HepG2 (cell line): ENCODE data around the gene ARL14EP. TPM values are rescaled to one million over a fixed set of nuclear protein-coding genes. Genes with fewer than 3 reads are reported as not detected.

Source experiments
- CCAR2 ChIP-seq: fragments of 200-400 bp; formaldehyde crosslinking; optimal IDR thresholded peaks from 2 replicates; pipeline ENCODE3; 2018; ENCODE audit warnings: low read depth, mild to moderate bottlenecking, low read length, moderate library complexity
- CREM ChIP-seq, 2 experiments: sonication (generic) in 1 of 2; formaldehyde crosslinking in 1 of 2; IDR thresholded peaks; 2 replicates each; pipeline versions ENCODE4 v1.4.0 to v1.6.1; 2016 to 2020; ENCODE audit warnings: antibody characterized with exemption in 1 of 2, mild to moderate bottlenecking in 1 of 2, missing genetic modification reagents in 1 of 2
- CTCF ChIP-seq: sonication (generic); formaldehyde crosslinking; IDR thresholded peaks from 2 replicates; pipeline ENCODE4 v1.5.0; 2020; ENCODE audit warnings: mild to moderate bottlenecking, missing genetic modification reagents, moderate library complexity
- HHEX ChIP-seq: IDR thresholded peaks from 2 replicates; pipeline ENCODE4 v1.6.1; 2016; ENCODE audit warnings: control low read depth
- LRRFIP1 ChIP-seq: sonication (generic); formaldehyde crosslinking; conservative IDR thresholded peaks from 2 replicates; pipeline ENCODE4 v1.4.0; 2020; ENCODE audit warnings: missing genetic modification reagents
- NR0B2 ChIP-seq: sonication (generic); formaldehyde crosslinking; IDR thresholded peaks from 2 replicates; pipeline ENCODE4 v1.4.0; 2020; ENCODE audit warnings: mild to moderate bottlenecking, missing genetic modification reagents
- STAT5B ChIP-seq: sonication (generic); formaldehyde crosslinking; IDR thresholded peaks from 2 replicates; pipeline ENCODE4 v1.4.0; 2020; ENCODE audit warnings: missing genetic modification reagents
- TARDBP ChIP-seq: sonication (generic); formaldehyde crosslinking; IDR thresholded peaks from 2 replicates; pipeline ENCODE4 v1.8.0; 2022; ENCODE audit warnings: mild to moderate bottlenecking, missing genetic modification reagents
- ZNF180 ChIP-seq: sonication (generic); formaldehyde crosslinking; IDR thresholded peaks from 2 replicates; pipeline ENCODE4 v1.4.0; 2020; ENCODE audit warnings: low read depth, missing genetic modification reagents, borderline replicate concordance
- ZNF280D ChIP-seq: sonication (generic); formaldehyde crosslinking; IDR thresholded peaks from 2 replicates; pipeline ENCODE4 v1.5.1; 2020; ENCODE audit warnings: mild to moderate bottlenecking, missing genetic modification reagents
- ZNF335 ChIP-seq: sonication (generic); formaldehyde crosslinking; IDR thresholded peaks from 2 replicates; pipeline ENCODE4 v1.4.0; 2020; ENCODE audit warnings: missing genetic modification reagents
- ZNF34 ChIP-seq: sonication (generic); formaldehyde crosslinking; IDR thresholded peaks from 2 replicates; pipeline ENCODE4 v1.4.0; 2020; ENCODE audit warnings: mild to moderate bottlenecking, missing genetic modification reagents, borderline replicate concordance
- ZNF703 ChIP-seq: sonication (generic); formaldehyde crosslinking; IDR thresholded peaks from 2 replicates; pipeline ENCODE4 v1.5.1; 2020; ENCODE audit warnings: missing genetic modification reagents, mild to moderate bottlenecking, moderate library complexity, borderline replicate concordance
- ZNF724P ChIP-seq: sonication (generic); formaldehyde crosslinking; IDR thresholded peaks from 2 replicates; pipeline ENCODE4 v1.8.0; 2022; ENCODE audit warnings: missing genetic modification reagents, borderline replicate concordance
- ZNF740 ChIP-seq: sonication (generic); formaldehyde crosslinking; IDR thresholded peaks from 2 replicates; pipeline ENCODE4 v1.4.0; 2020; ENCODE audit warnings: missing genetic modification reagents
- ZNF841 ChIP-seq: sonication (generic); formaldehyde crosslinking; IDR thresholded peaks from 2 replicates; pipeline ENCODE4 v1.8.1; 2023; ENCODE audit warnings: missing genetic modification reagents, borderline replicate concordance
- ZNF891 ChIP-seq: sonication (generic); formaldehyde crosslinking; IDR thresholded peaks from 2 replicates; pipeline ENCODE4 v1.5.0; 2020; ENCODE audit warnings: mild to moderate bottlenecking, missing genetic modification reagents
- polyA plus RNA-seq, 8 experiments: library from polyadenylated mRNA; depleted of rRNA in 3 of 8; stranded (reverse) in 7 of 8; unstranded in 1 of 8; fragments of >200 nt; fragmentation: Illumina TruSeq in 4 of 8; extraction: Trizol in 4 of 8; gene quantifications; 2 replicates each; pipeline versions ENCODE4 v1.2.1 to v1.2.3, GENCODE V29; 2011 to 2016; ENCODE audit warnings: low read depth in 4 of 8, missing spikeins in 1 of 8, mixed read lengths in 1 of 8; ENCODE audit not compliant: insufficient read depth in 1 of 8
- total RNA-seq, 5 experiments: library from RNA; depleted of rRNA; stranded (reverse); fragments of >200 nt; fragmentation: Illumina TruSeq; extraction: Trizol; gene quantifications; 2 replicates each; pipeline ENCODE4 v1.2.3, GENCODE V29; 2016; ENCODE audit warnings: low read depth in 1 of 5

ARL14EP gene
- total and polyA plus RNA-seq, 2 of the 13 experiments (the other 11 are each of a cell fraction or from before 2014, with no cell fraction given): 9.8 to 15.4 TPM

- TF ChIP-seq ZNF280D: no peak; the same call in 1 of the 2 replicates
- TF ChIP-seq HHEX (CRISPR knock-in tag): peak; percentile 4; the same call in 1 of the 2 replicates
- peak; percentile 26; the same call in 1 of the 2 replicates for TF ChIP-seq NR0B2
- peak; percentile 95 for TF ChIP-seq TARDBP (CRISPR knock-in tag)
- TF ChIP-seq ZNF841 (CRISPR knock-in tag): peak; percentile 78; the same call in 1 of the 2 replicates
- peak; percentile 77 for TF ChIP-seq CREM (IDR thresholded peaks at IDR 0.05)
- no peak for TF ChIP-seq CREM (CRISPR knock-in tag; IDR thresholded peaks at IDR 0.05)
- TF ChIP-seq CCAR2: peak; percentile 65
- peak; percentile 31; the same call in 1 of the 2 replicates for TF ChIP-seq ZNF740 (CRISPR knock-in tag)
- TF ChIP-seq ZNF703 (CRISPR knock-in tag): peak; percentile 50; the same call in 1 of the 2 replicates
- TF ChIP-seq STAT5B (CRISPR knock-in tag): no peak
- TF ChIP-seq ZNF335 (CRISPR knock-in tag): 0 out of 2 replicates have a peak, but pooled peaks have one; percentile 19
- peak; percentile 77; the same call in 1 of the 2 replicates for TF ChIP-seq ZNF724P (CRISPR knock-in tag)
- peak; percentile 23; the same call in 1 of the 2 replicates for TF ChIP-seq CTCF (CRISPR knock-in tag)
- TF ChIP-seq LRRFIP1: no peak
- TF ChIP-seq ZNF180 (CRISPR knock-in tag): no peak; the same call in 1 of the 2 replicates
- peak; percentile 86 for TF ChIP-seq ZNF891 (CRISPR knock-in tag)
- TF ChIP-seq ZNF34: 0 out of 2 replicates have a peak, but pooled peaks have one; percentile 79
These were observed at the start of gene ARL14EP (continued) for GRCh38 chr11:30322826-30323710.
